B cell (primary cell): Measurements from ENCODE around the gene AGXT. TPM values are rescaled to one million over a fixed set of nuclear protein-coding genes. Genes with fewer than 3 reads are reported as not detected.
"Not testable (repeated sequence)": the region's sequence is repeated elsewhere in the genome, so short reads cannot be mapped to it uniquely, and the experiment has no call there.

Source experiments
- ATAC-seq: fragments of 200-7000 bp; cut with Tn5 transposase; one replicate; pipeline ENCODE4 v1.10.0; 2021; ENCODE audit warnings: low read depth, mild to moderate bottlenecking, moderate number of reproducible peaks, moderate library complexity
- CTCF ChIA-PET: fragments of 350-600 bp; sonication (Branson Sonifier 250); formaldehyde crosslinking; loops from one replicate; lab custom pipeline; 2021; ENCODE audit warnings: antibody characterized with exemption, inconsistent platforms; lab: Charles Lee
- POLR2A ChIA-PET: fragments of 350-600 bp; sonication (Branson Sonifier 250); formaldehyde crosslinking; loops from one replicate; lab custom pipeline; 2021; ENCODE audit warnings: antibody characterized with exemption; lab: Charles Lee
- DNase-seq: peaks from one replicate; pipeline ENCODE4 v3.0.0; 2013
- H2AFZ ChIP-seq: 2 replicates; pipeline ENCODE4 v1.6.1; 2012; ENCODE audit warnings: mild to moderate bottlenecking, low read depth, low read length; ENCODE audit not compliant: insufficient read depth, poor library complexity, severe bottlenecking
- H3K27ac ChIP-seq, 2 donors: 1 replicate in 1 of 2; 2 replicates in 1 of 2; pipeline ENCODE4 v1.5.1; 2012 to 2013; ENCODE audit warnings: low read length in 2 of 2, mild to moderate bottlenecking in 2 of 2, moderate library complexity in 1 of 2
- H3K27me3 ChIP-seq, 4 experiments: fragments of 200-600 bp in 1 of 4; sonication (generic) in 1 of 4; replicated peaks in 1 of 4; 1 replicate in 2 of 4; 2 replicates in 2 of 4; pipeline versions ENCODE4 v1.6.1 to v1.7.0; 2013 to 2016; ENCODE audit warnings: low read length in 3 of 4, mild to moderate bottlenecking in 2 of 4, mixed read lengths in 1 of 4, moderate library complexity in 1 of 4; ENCODE audit not compliant: insufficient read depth in 4 of 4, control insufficient read depth in 3 of 4; ENCODE audit errors: control extremely low read depth in 1 of 4
- H3K36me3 ChIP-seq, 2 experiments: replicated peaks in 1 of 2; 1 replicate in 1 of 2; 2 replicates in 1 of 2; pipeline versions ENCODE4 v1.6.1 to v1.7.1; 2013; ENCODE audit warnings: low read length in 1 of 2; ENCODE audit not compliant: insufficient read depth in 2 of 2, control insufficient read depth in 1 of 2; ENCODE audit errors: control extremely low read depth in 1 of 2, extremely low read depth in 1 of 2
- H3K4me1 ChIP-seq, 2 donors: fragments of 200-600 bp in 1 of 2; sonication (generic) in 1 of 2; 1 replicate in 1 of 2; 2 replicates in 1 of 2; pipeline versions ENCODE4 v1.5.1 to v1.6.1; 2013 to 2017; ENCODE audit warnings: low read length in 2 of 2; ENCODE audit not compliant: control insufficient read depth in 2 of 2, insufficient read depth in 2 of 2
- H3K4me2 ChIP-seq: replicated peaks from 2 replicates; pipeline ENCODE3; 2012; ENCODE audit warnings: mild to moderate bottlenecking, low read depth, low read length; ENCODE audit not compliant: poor library complexity, severe bottlenecking
- H3K4me3 ChIP-seq, 5 experiments: fragments of 200-600 bp in 1 of 5; sonication (generic) in 1 of 5; 1 replicate in 3 of 5; 2 replicates in 2 of 5; pipeline versions ENCODE4 v1.5.1 to v1.7.0; 2011 to 2016; ENCODE audit warnings: low read length in 4 of 5, mild to moderate bottlenecking in 4 of 5, low read depth in 2 of 5, control low read depth in 1 of 5, moderate library complexity in 1 of 5; ENCODE audit not compliant: insufficient read depth in 1 of 5; ENCODE audit errors: control extremely low read depth in 1 of 5, extremely low read depth in 1 of 5
- H3K79me2 ChIP-seq: fragments of 200-600 bp; sonication (generic); one replicate; pipeline ENCODE4 v1.6.0; 2016; ENCODE audit warnings: low read length; ENCODE audit not compliant: control insufficient read depth, insufficient read depth
- H3K9ac ChIP-seq: fragments of 200-600 bp; sonication (generic); 2 replicates; pipeline ENCODE4 v1.6.1; 2017; ENCODE audit warnings: mild to moderate bottlenecking, low read length, moderate library complexity
- H3K9me3 ChIP-seq, 3 donors: one replicate each; pipeline versions ENCODE4 v1.6.1 to v1.7.1; 2013; ENCODE audit warnings: low read length in 2 of 3; ENCODE audit not compliant: control insufficient read depth in 2 of 3, insufficient read depth in 1 of 3; ENCODE audit errors: control extremely low read depth in 1 of 3
- H4K20me1 ChIP-seq: 2 replicates; pipeline ENCODE4 v1.6.0; 2012; ENCODE audit warnings: mild to moderate bottlenecking, low read length; ENCODE audit not compliant: insufficient read depth, control insufficient read depth, poor library complexity, severe bottlenecking
- H3K27ac Mint-ChIP-seq: one replicate; pipeline ENCODE4 v1.8.0; 2021; ENCODE audit warnings: mixed read lengths
- H3K27me3 Mint-ChIP-seq: one replicate; pipeline ENCODE4 v1.8.0; 2021; ENCODE audit warnings: mixed read lengths
- H3K4me1 Mint-ChIP-seq: one replicate; pipeline ENCODE4 v1.8.0; 2021; ENCODE audit warnings: mixed read lengths
- H3K4me3 Mint-ChIP-seq: one replicate; pipeline ENCODE4 v1.8.0; 2021; ENCODE audit warnings: mixed read lengths
- H3K9me3 Mint-ChIP-seq: one replicate; pipeline ENCODE4 v1.8.0; 2022; ENCODE audit warnings: mixed read lengths; ENCODE audit not compliant: insufficient read depth
- EZH2 ChIP-seq: IDR thresholded peaks from 2 replicates; pipeline ENCODE4 v1.6.1; 2012; ENCODE audit warnings: borderline replicate concordance, low read depth, mild to moderate bottlenecking, moderate library complexity, low read length; ENCODE audit not compliant: insufficient read depth, poor library complexity, severe bottlenecking
- WGBS: methylation state at CpG from one replicate; pipeline ENCODE4 v1.1.5; 2013; ENCODE audit warnings: missing lambda C conversion rate; ENCODE audit not compliant: insufficient coverage; 5-methylcytosine and 5-hydroxymethylcytosine counted together
- intact Hi-C: fragments of 100-400 bp; cut with micrococcal nuclease; formaldehyde crosslinking; loops from one replicate; pipeline ENCODE4 v1.10.0; 2022
- polyA plus RNA-seq: library from polyadenylated mRNA; depleted of rRNA; stranded (reverse); fragments of >200 nt; gene quantifications from 2 replicates; pipeline ENCODE4 v1.2.3, GENCODE V29; 2012
- total RNA-seq, 2 donors: library from RNA; stranded (reverse); fragments of 120-200 nt in 1 of 2; gene quantifications; 1 replicate in 1 of 2; 2 replicates in 1 of 2; pipeline versions ENCODE4 v1.2.3 to v1.2.4, GENCODE V29; 2013 to 2022
- TF ChIP-seq, protein P1 (sequence below): fragments of 200-600 bp; IDR thresholded peaks from one replicate; pipeline ENCODE4 v1.8.0; 2022; ENCODE audit warnings: antibody characterized with exemption, mild to moderate bottlenecking

The AGXT gene
- total and polyA plus RNA-seq, 2 donors (not counting 1 experiment from before 2014, with no cell fraction given): not detected

DNA sequence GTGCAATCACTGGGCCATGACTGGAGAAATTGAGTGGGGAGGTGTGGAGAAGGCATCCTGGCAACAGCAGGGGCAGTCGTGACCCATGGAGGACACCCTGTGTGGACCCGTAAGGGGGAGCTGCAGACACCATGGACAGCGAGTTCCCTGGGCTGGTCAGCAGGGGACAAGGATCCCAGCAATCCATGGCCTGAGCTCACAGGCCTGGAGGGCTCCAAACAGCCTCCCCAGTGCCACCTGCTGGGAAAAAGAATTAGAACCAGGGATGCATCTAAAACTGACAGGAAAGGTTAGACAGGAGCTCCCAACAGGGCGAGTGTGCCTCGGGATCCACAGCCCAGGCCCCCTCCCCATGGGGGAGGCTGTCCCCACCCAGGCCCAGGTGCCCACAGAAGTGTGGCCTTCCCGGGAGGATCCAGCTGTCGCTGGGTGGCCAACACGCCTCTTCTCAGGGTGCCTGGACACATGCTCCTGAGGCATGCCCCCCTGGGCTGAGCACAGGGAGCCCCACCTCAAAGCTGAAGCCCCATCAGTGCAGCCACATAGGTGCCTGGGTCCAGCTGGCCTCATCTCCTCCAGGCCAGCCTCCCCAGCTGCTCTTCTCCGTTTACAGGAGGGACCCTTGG lies 28.1 kb upstream of the AGXT start:
- Histone ChIP-seq H3K27me3 (peaks cover 0 to 21% (median 6%) of the 10 kb centered on the region in 4 experiments), H3K36me3 (no peaks in the 10 kb centered on the region), H3K4me2 (no peak overlapping the region), H3K9ac (no peak overlapping the region), H2AFZ (no peak overlapping the region), H3K4me1 (no peaks in the 10 kb centered on the region), H3K4me3 (no peak overlapping the region), H3K9me3 (peaks cover 1 to 9% (median 2%) of the 10 kb centered on the region in 3 donors), H4K20me1 (no peaks in the 10 kb centered on the region), H3K27ac (no peak overlapping the region), H3K79me2 (no peaks in the 10 kb centered on the region)
- DNase-seq: no peak
- ATAC-seq: no peak
- Mint-ChIP-seq H3K4me3 (no peak overlapping the region), H3K4me1 (no peaks in the 10 kb centered on the region), H3K27ac (no peak overlapping the region), H3K27me3 (peaks cover 28% of the 10 kb centered on the region), H3K9me3 (no peaks in the 10 kb centered on the region)
- ChIA-PET CTCF (interaction anchor here (0.9 to 1.7 kb wide), 4 partner anchors 11 to 326 kb away, joined by 3 to 17 read pairs (median 4); no protein-coding TSS in a partner anchor), POLR2A (no interaction called here)
- TF ChIP-seq, protein P1, sequence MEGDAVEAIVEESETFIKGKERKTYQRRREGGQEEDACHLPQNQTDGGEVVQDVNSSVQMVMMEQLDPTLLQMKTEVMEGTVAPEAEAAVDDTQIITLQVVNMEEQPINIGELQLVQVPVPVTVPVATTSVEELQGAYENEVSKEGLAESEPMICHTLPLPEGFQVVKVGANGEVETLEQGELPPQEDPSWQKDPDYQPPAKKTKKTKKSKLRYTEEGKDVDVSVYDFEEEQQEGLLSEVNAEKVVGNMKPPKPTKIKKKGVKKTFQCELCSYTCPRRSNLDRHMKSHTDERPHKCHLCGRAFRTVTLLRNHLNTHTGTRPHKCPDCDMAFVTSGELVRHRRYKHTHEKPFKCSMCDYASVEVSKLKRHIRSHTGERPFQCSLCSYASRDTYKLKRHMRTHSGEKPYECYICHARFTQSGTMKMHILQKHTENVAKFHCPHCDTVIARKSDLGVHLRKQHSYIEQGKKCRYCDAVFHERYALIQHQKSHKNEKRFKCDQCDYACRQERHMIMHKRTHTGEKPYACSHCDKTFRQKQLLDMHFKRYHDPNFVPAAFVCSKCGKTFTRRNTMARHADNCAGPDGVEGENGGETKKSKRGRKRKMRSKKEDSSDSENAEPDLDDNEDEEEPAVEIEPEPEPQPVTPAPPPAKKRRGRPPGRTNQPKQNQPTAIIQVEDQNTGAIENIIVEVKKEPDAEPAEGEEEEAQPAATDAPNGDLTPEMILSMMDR: no peak
- no peak for TF ChIP-seq EZH2
- intact Hi-C loops: no loop called here
- WGBS: 59% methylated on average over 9 of the region's 9 CpGs

DNA sequence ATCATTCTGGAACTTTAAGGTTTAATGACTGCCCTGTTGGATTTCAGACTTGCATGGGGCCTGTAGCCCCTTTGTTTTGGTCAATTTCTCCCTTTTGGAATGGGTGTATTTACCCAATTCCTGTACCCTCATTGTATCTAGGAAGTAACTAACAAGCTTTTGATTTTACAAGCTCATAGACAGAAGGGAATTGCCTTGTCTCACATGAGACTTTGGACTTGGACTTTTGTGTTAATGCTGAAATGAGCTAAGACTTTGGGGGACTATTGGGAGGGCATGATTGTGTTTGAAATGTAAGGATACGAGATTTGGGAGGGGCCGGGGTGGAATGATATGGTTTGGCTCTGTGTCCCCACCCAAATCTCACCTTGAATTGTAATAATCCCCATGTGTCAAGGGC lies 22.3 kb upstream of the AGXT start:
- H3K4me1 Mint-ChIP-seq, H3K36me3 ChIP-seq, H3K27me3 ChIP-seq, H3K9ac ChIP-seq, H3K79me2 ChIP-seq, H3K9me3 ChIP-seq, H3K27ac Mint-ChIP-seq, ATAC-seq, POLR2A ChIA-PET, CTCF ChIA-PET, H3K4me2 ChIP-seq, H3K4me1 ChIP-seq, intact Hi-C loops, H3K9me3 Mint-ChIP-seq, H3K4me3 ChIP-seq, H3K4me3 Mint-ChIP-seq, H4K20me1 ChIP-seq, H3K27ac ChIP-seq, DNase-seq, H2AFZ ChIP-seq: not testable (repeated sequence)
- H3K27me3 Mint-ChIP-seq: peaks cover 13% of the 10 kb centered on the region
- WGBS: 100% methylated on average over 2 of the region's 2 CpGs
